Thyroid gland (tissue), 4 donors: ENCODE measurements around the gene ARL4C. TPM values are rescaled to one million over a fixed set of nuclear protein-coding genes. Genes with fewer than 3 reads are reported as not detected.

ENCODE experiments used
- DNase-seq, 2 donors: peaks; one replicate each; pipeline ENCODE4 v3.0.0-alpha.2; 2019
- H3K27ac ChIP-seq, 3 donors: fragments of 200-600 bp; sonication (generic); 1 replicate in 2 of 3; 2 replicates in 1 of 3; pipeline ENCODE4 v1.5.1; 2016 to 2019; ENCODE audit warnings: mild to moderate bottlenecking in 1 of 3, moderate library complexity in 1 of 3
- H3K27me3 ChIP-seq: fragments of 200-600 bp; sonication (generic); one replicate; pipeline ENCODE4 v1.5.1; 2019
- H3K36me3 ChIP-seq, 2 donors: fragments of 200-600 bp; sonication (generic); one replicate each; pipeline ENCODE4 v1.5.1; 2016 to 2019
- H3K4me1 ChIP-seq, 2 donors: fragments of 200-600 bp; sonication (generic); one replicate each; pipeline ENCODE4 v1.5.1; 2017 to 2019
- H3K4me3 ChIP-seq, 3 donors: fragments of 200-600 bp; sonication (generic); replicated peaks in 1 of 3; 1 replicate in 2 of 3; 2 replicates in 1 of 3; pipeline ENCODE4 v1.5.1; 2016; ENCODE audit warnings: mild to moderate bottlenecking in 1 of 3
- H3K9me3 ChIP-seq: fragments of 200-600 bp; sonication (generic); one replicate; pipeline ENCODE4 v1.5.1; 2017
- CTCF ChIP-seq, 6 experiments: fragments of 200-600 bp in 3 of 6; fragments of 450-650 bp in 3 of 6; sonication (generic) in 3 of 6; IDR thresholded peaks; one replicate each; pipeline ENCODE4 v1.5.1; 2016 to 2019; ENCODE audit warnings: antibody characterized with exemption in 6 of 6, mild to moderate bottlenecking in 2 of 6, inconsistent platforms in 1 of 6, moderate library complexity in 1 of 6
- POLR2A ChIP-seq, 2 donors: fragments of 450-650 bp; IDR thresholded peaks; one replicate each; pipeline ENCODE4 v1.6.1; 2017; ENCODE audit warnings: antibody characterized with exemption in 2 of 2, mild to moderate bottlenecking in 2 of 2, moderate library complexity in 1 of 2
- WGBS, 2 donors: methylation state at CpG; one replicate each; pipeline ENCODE4 v1.1.5; 2017; 5-methylcytosine and 5-hydroxymethylcytosine counted together
- intact Hi-C: fragments of 100-400 bp; cut with DNase I; formaldehyde crosslinking; loops from one replicate; pipeline ENCODE4 v1.15.1; 2023
- total RNA-seq, 4 donors: library from RNA; depleted of rRNA; stranded (reverse); fragments of >200 nt; gene quantifications; one replicate each; pipeline ENCODE4 v1.2.3, GENCODE V29; 2016

The ARL4C gene
- total RNA-seq, 4 donors from 2014 or later: 1.5 to 6.3 (median 3.8) TPM

GRCh38 chr2:234468503-234468902 is 28.4 kb downstream of the ARL4C start:
- no peaks in the 10 kb centered on the region for H3K27me3 ChIP-seq
- DNase-seq: no peak
- H3K4me1 ChIP-seq: no peaks in the 10 kb centered on the region
- TF ChIP-seq CTCF (IDR thresholded peaks at IDR 0.05): no peak
- no peak for TF ChIP-seq POLR2A (IDR thresholded peaks at IDR 0.05)
- 84% methylated on average over 5 of the region's 5 CpGs for WGBS, 2 donors
- H3K4me3 ChIP-seq: no peak overlapping the region
- no peak overlapping the region for H3K27ac ChIP-seq
- H3K9me3 ChIP-seq: no peaks in the 10 kb centered on the region
- no peaks in the 10 kb centered on the region for H3K36me3 ChIP-seq
- intact Hi-C loops: no loop called here

- Histone ChIP-seq H3K27me3 (no peaks in the 10 kb centered on the region), H3K4me1 (no peaks in the 10 kb centered on the region), H3K36me3 (no peaks in the 10 kb centered on the region), H3K9me3 (no peaks in the 10 kb centered on the region), H3K4me3 (no peak overlapping the region), H3K27ac (no peak overlapping the region)
- WGBS, 2 donors: 95 to 96% methylated on average over 4 of the region's 4 CpGs
- no peak for TF ChIP-seq CTCF (IDR thresholded peaks at IDR 0.05)
- DNase-seq: no peak
- intact Hi-C loops: no loop called here
These were observed 29.6 kb downstream of the ARL4C start for GRCh38 chr2:234467289-234467688.

DNA sequence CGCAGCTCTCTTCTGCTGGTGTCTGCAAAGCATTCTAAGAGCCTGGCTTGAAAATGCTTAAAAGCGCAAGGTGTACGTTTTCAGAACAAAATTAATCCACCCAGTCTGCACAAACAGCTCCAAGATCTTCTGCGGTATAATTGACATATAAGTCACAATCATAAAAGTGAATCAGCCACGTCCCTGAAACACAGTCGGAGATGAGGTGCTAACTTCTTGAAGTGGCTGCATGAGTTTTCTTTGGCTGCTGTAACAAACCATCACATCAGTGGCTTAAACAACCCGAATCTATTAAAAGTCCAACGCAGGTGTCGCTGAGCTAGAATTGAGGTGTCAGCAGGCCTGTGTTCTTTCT is 32.6 kb downstream of the ARL4C start:
- intact Hi-C loops: no loop called here
- 87% methylated on average over 9 of the region's 9 CpGs for WGBS, 2 donors
- Histone ChIP-seq H3K27ac (no peak overlapping the region), H3K9me3 (no peaks in the 10 kb centered on the region), H3K4me1 (no peaks in the 10 kb centered on the region), H3K36me3 (no peaks in the 10 kb centered on the region), H3K27me3 (no peaks in the 10 kb centered on the region), H3K4me3 (no peak overlapping the region)
- TF ChIP-seq POLR2A (IDR thresholded peaks at IDR 0.05) (no peak), CTCF (IDR thresholded peaks at IDR 0.05) (no peak)
- DNase-seq: no peak

- no peaks in the 10 kb centered on the region for H3K9me3 ChIP-seq
- H3K4me1 ChIP-seq: no peaks in the 10 kb centered on the region
- no peaks in the 10 kb centered on the region for H3K27me3 ChIP-seq
- TF ChIP-seq POLR2A (IDR thresholded peaks at IDR 0.05) (no peak), CTCF (IDR thresholded peaks at IDR 0.05) (no peak)
- H3K36me3 ChIP-seq: no peaks in the 10 kb centered on the region
- whole genome bisulfite sequencing, 2 donors: 80 to 88% methylated on average over 17 of the region's 17 CpGs
- DNase-seq: no peak
- H3K27ac ChIP-seq: no peak overlapping the region
- no peak overlapping the region for H3K4me3 ChIP-seq
- intact Hi-C loops: no loop called here
These were observed 33.1 kb downstream of the ARL4C start for GRCh38 chr2:234463626-234464290.

DNA sequence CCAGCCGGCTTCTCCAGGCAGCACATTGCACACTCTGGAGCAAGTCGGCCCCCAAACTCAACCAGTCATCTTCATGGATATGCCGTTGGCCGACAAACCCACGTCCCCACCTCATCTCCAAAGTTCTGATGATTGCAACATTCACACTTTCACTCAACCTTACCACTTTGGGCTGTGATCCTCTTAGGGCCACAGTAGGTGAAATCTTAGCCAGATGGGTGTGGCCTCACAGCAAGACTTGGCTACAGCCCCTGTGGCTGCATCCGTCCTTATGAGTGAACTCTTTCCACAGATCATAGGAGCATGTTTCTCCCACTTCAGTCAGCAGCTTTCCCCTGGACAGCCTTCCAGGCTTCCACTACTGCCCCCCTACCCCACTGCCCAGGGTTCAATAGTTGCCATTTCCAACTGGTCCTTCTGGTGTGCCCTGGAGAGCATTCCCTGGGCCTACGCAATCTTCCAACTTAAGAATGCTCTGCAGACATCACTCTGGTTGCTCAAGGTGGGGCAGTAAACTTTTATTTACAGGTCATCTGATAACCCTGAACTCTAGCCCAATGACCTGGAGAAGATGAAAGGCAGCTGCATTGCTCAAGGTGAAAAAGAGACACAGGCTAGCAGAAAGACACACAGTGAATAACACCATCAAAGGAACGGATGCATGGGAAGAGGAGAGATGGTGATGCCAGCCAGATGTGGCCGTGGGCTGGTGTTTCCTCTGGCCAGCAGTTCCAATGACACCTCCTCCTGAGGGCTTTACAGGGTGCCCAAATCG is 34.5 kb downstream of the ARL4C start:
- Histone ChIP-seq H3K27me3 (no peaks in the 10 kb centered on the region), H3K9me3 (no peaks in the 10 kb centered on the region), H3K36me3 (no peaks in the 10 kb centered on the region), H3K4me3 (no peak overlapping the region), H3K27ac (no peak overlapping the region), H3K4me1 (no peaks in the 10 kb centered on the region)
- TF ChIP-seq CTCF (IDR thresholded peaks at IDR 0.05) (no peak), POLR2A (IDR thresholded peaks at IDR 0.05) (no peak)
- 86% methylated on average over 10 of the region's 10 CpGs for WGBS, 2 donors
- no peak for DNase-seq
- intact Hi-C loops: no loop called here
